GM18499 (cell line): ENCODE results near the gene SDC3.
"Not testable (repeated sequence)": the region's sequence is repeated elsewhere in the genome, so short reads cannot be mapped to it uniquely, and the experiment has no call there.

Experiments used
- ATAC-seq: cut with Tn5 transposase; IDR thresholded peaks from one replicate; pipeline ENCODE4 v1.9.1; 2021; ENCODE audit warnings: moderate number of reproducible peaks; ENCODE audit not compliant: insufficient read depth, unreplicated experiment

Gene SDC3

GRCh38 chr1:30908696-30909364 lies at the start of gene SDC3:
Gene SDC3 (minus strand): TSS chr1:30908758. CDS start chr1:30908586, 172 bp downstream.
- ATAC-seq: no peak

GRCh38 chr1:30957560-30958222 lies 49.1 kb upstream of the SDC3 start:
- ATAC-seq: no peak

GRCh38 chr1:30955448-30956015 lies 47.0 kb upstream of the SDC3 start:
- ATAC-seq: no peak

GRCh38 chr1:30953685-30954084 lies 45.1 kb upstream of the SDC3 start:
- no peak for ATAC-seq

GRCh38 chr1:30952098-30952497 lies 43.5 kb upstream of the SDC3 start:
- no peak for ATAC-seq

- ATAC-seq: no peak
These were observed 42.1 kb upstream of the SDC3 start for GRCh38 chr1:30950700-30951099.

GRCh38 chr1:30950053-30950452 lies 41.5 kb upstream of the SDC3 start:
- ATAC-seq: no peak

- ATAC-seq: not testable (repeated sequence)
These were observed 40.9 kb upstream of the SDC3 start for GRCh38 chr1:30949487-30949838.

GRCh38 chr1:30948813-30949486 lies 40.4 kb upstream of the SDC3 start:
- ATAC-seq: not testable (repeated sequence)

- ATAC-seq: no peak
These were observed 39.7 kb upstream of the SDC3 start for GRCh38 chr1:30948278-30948677.

GRCh38 chr1:30947212-30947611 lies 38.7 kb upstream of the SDC3 start:
- ATAC-seq: no peak

- ATAC-seq: no peak
These were observed 33.9 kb upstream of the SDC3 start for GRCh38 chr1:30942326-30942963.

- ATAC-seq: no peak
These were observed 32.0 kb upstream of the SDC3 start for GRCh38 chr1:30940541-30940940.

- no peak for ATAC-seq
These were observed 28.1 kb upstream of the SDC3 start for GRCh38 chr1:30936541-30937171.

- not testable (repeated sequence) for ATAC-seq
These were observed 27.2 kb upstream of the SDC3 start for GRCh38 chr1:30935758-30936157.

- no peak for ATAC-seq
These were observed 26.1 kb upstream of the SDC3 start for GRCh38 chr1:30934613-30935012.

- ATAC-seq: no peak
These were observed 25.3 kb upstream of the SDC3 start for GRCh38 chr1:30933874-30934252.

- no peak for ATAC-seq
These were observed 22.1 kb upstream of the SDC3 start for GRCh38 chr1:30930631-30931173.

GRCh38 chr1:30929944-30930525 lies 21.5 kb upstream of the SDC3 start:
- ATAC-seq: no peak
